Smooth muscle cell (in vitro differentiated cells): ENCODE results near the gene LUC7L. TPM values are rescaled to one million over a fixed set of nuclear protein-coding genes. Genes with fewer than 3 reads are reported as not detected.

Experiments used
- DNase-seq: peaks from one replicate; lab custom pipeline; 2025; ENCODE audit not compliant: unreplicated experiment; lab: John Stamatoyannopoulos, UW
- H2AFZ ChIP-seq: fragments of 200-600 bp; sonication (generic); 2 replicates; pipeline ENCODE4 v1.6.0; 2016; ENCODE audit warnings: antibody characterized with exemption, low read depth, mild to moderate bottlenecking
- H3F3A ChIP-seq: fragments of 200-600 bp; sonication (generic); 2 replicates; pipeline ENCODE4 v1.6.0; 2017; ENCODE audit warnings: antibody characterized with exemption, low read depth
- H3K27ac ChIP-seq: fragments of 200-600 bp; sonication (generic); 2 replicates; pipeline ENCODE4 v1.5.1; 2016; ENCODE audit warnings: low read depth, mild to moderate bottlenecking
- H3K27me3 ChIP-seq: fragments of 200-600 bp; sonication (generic); 2 replicates; pipeline ENCODE4 v1.6.1; 2016; ENCODE audit warnings: low read depth, mild to moderate bottlenecking
- H3K36me3 ChIP-seq: fragments of 200-600 bp; sonication (generic); 2 replicates; pipeline ENCODE4 v1.5.1; 2016; ENCODE audit warnings: low read depth
- H3K4me1 ChIP-seq: fragments of 200-600 bp; sonication (generic); 2 replicates; pipeline ENCODE4 v1.5.1; 2016; ENCODE audit warnings: low read depth
- H3K4me2 ChIP-seq: fragments of 200-600 bp; sonication (generic); 2 replicates; pipeline ENCODE4 v1.6.0; 2016; ENCODE audit warnings: mild to moderate bottlenecking
- H3K4me3 ChIP-seq: fragments of 200-600 bp; sonication (generic); 2 replicates; pipeline ENCODE4 v1.5.1; 2016; ENCODE audit warnings: mild to moderate bottlenecking
- H3K79me2 ChIP-seq: fragments of 200-600 bp; sonication (generic); 2 replicates; pipeline ENCODE4 v1.6.0; 2016; ENCODE audit warnings: low read depth, mild to moderate bottlenecking
- H3K9ac ChIP-seq: fragments of 200-600 bp; sonication (generic); 2 replicates; pipeline ENCODE4 v1.6.0; 2016; ENCODE audit warnings: low read depth
- H3K9me3 ChIP-seq: fragments of 200-600 bp; sonication (generic); replicated peaks from 2 replicates; pipeline ENCODE4 v1.5.1; 2016; ENCODE audit warnings: low read depth
- H4K20me1 ChIP-seq: fragments of 200-600 bp; sonication (generic); 2 replicates; pipeline ENCODE4 v1.6.0; 2016; ENCODE audit warnings: low read depth
- CTCF ChIP-seq: fragments of 200-600 bp; sonication (generic); IDR thresholded peaks from 2 replicates; pipeline ENCODE4 v1.5.1; 2017; ENCODE audit warnings: borderline replicate concordance, mild to moderate bottlenecking, antibody characterized with exemption; ENCODE audit not compliant: insufficient read depth, poor library complexity, severe bottlenecking
- WGBS: methylation state at CpG from one replicate; pipeline ENCODE4 v1.1.7; 2016; ENCODE audit warnings: low lambda C conversion rate; 5-methylcytosine and 5-hydroxymethylcytosine counted together
- polyA plus RNA-seq: library from polyadenylated mRNA; unstranded; fragments of >200 nt; fragmentation: Nextera tagmentation; extraction: Ambion mirVana; gene quantifications from 2 replicates; pipeline ENCODE4 v1.2.1, GENCODE V29; 2016
- total RNA-seq: library from RNA; depleted of rRNA; stranded (reverse); fragments of >200 nt; gene quantifications from 2 replicates; pipeline ENCODE4 v1.2.3, GENCODE V29; 2014

Gene LUC7L
- total and polyA plus RNA-seq, 2 experiments from 2014 or later = 56.2 to 70.6 TPM

- H3K4me2 ChIP-seq = no peak overlapping the region
- TF ChIP-seq CTCF = no peak
- no peak overlapping the region for H3K27ac ChIP-seq
- H4K20me1 ChIP-seq = no peaks in the 10 kb centered on the region
- no peaks in the 10 kb centered on the region for H3F3A ChIP-seq
- no peak overlapping the region for H3K9ac ChIP-seq
- no peak overlapping the region for H3K4me3 ChIP-seq
- no peaks in the 10 kb centered on the region for H3K9me3 ChIP-seq
- no peaks in the 10 kb centered on the region for H3K79me2 ChIP-seq
- 94% methylated on average over 14 of the region's 14 CpGs for WGBS
- H3K36me3 ChIP-seq = no peaks in the 10 kb centered on the region
- no peaks in the 10 kb centered on the region for H3K4me1 ChIP-seq
- H3K27me3 ChIP-seq = no peaks in the 10 kb centered on the region
- H2AFZ ChIP-seq = no peak overlapping the region
- no peak for DNase-seq
Observed at GRCh38 chr16:265002-265529, 35.8 kb upstream of the LUC7L start.

GRCh38 chr16:264440-264951 is 35.2 kb upstream of the LUC7L start:
- H3F3A ChIP-seq = no peaks in the 10 kb centered on the region
- no peaks in the 10 kb centered on the region for H3K36me3 ChIP-seq
- no peak overlapping the region for H3K27ac ChIP-seq
- no peak overlapping the region for H3K4me2 ChIP-seq
- H3K4me1 ChIP-seq = no peaks in the 10 kb centered on the region
- H3K79me2 ChIP-seq = no peaks in the 10 kb centered on the region
- no peak for DNase-seq
- no peaks in the 10 kb centered on the region for H4K20me1 ChIP-seq
- no peaks in the 10 kb centered on the region for H3K9me3 ChIP-seq
- H3K27me3 ChIP-seq = no peaks in the 10 kb centered on the region
- no peak for TF ChIP-seq CTCF
- 98% methylated on average over 17 of the region's 23 CpGs for WGBS
- H3K9ac ChIP-seq = no peak overlapping the region
- H3K4me3 ChIP-seq = no peak overlapping the region
- H2AFZ ChIP-seq = no peak overlapping the region

- Histone ChIP-seq H2AFZ (no peak overlapping the region), H3K4me1 (no peaks in the 10 kb centered on the region), H3K27me3 (no peaks in the 10 kb centered on the region), H4K20me1 (no peaks in the 10 kb centered on the region), H3K4me2 (no peak overlapping the region), H3K27ac (no peak overlapping the region), H3F3A (no peaks in the 10 kb centered on the region), H3K9me3 (no peaks in the 10 kb centered on the region), H3K9ac (no peak overlapping the region), H3K36me3 (no peaks in the 10 kb centered on the region), H3K79me2 (no peaks in the 10 kb centered on the region), H3K4me3 (no peak overlapping the region)
- DNase-seq = no peak
- no peak for TF ChIP-seq CTCF
- WGBS = 97% methylated on average over 17 of the region's 17 CpGs
Observed at GRCh38 chr16:263944-264343, 34.7 kb upstream of the LUC7L start.

GRCh38 chr16:263182-263774 is 34.0 kb upstream of the LUC7L start:
- H2AFZ ChIP-seq = no peak overlapping the region
- H3K9ac ChIP-seq = no peak overlapping the region
- H3K36me3 ChIP-seq = no peaks in the 10 kb centered on the region
- H3K9me3 ChIP-seq = no peaks in the 10 kb centered on the region
- H3K27me3 ChIP-seq = no peaks in the 10 kb centered on the region
- no peaks in the 10 kb centered on the region for H3K4me1 ChIP-seq
- 97% methylated on average over 35 of the region's 35 CpGs for WGBS
- DNase-seq = no peak
- H4K20me1 ChIP-seq = no peaks in the 10 kb centered on the region
- no peak overlapping the region for H3K4me3 ChIP-seq
- H3F3A ChIP-seq = no peaks in the 10 kb centered on the region
- H3K79me2 ChIP-seq = no peaks in the 10 kb centered on the region
- TF ChIP-seq CTCF = no peak
- H3K27ac ChIP-seq = no peak overlapping the region
- no peak overlapping the region for H3K4me2 ChIP-seq
